ENCODE measurements around the gene TPCN2. TPM values are rescaled to one million over a fixed set of nuclear protein-coding genes. Genes with fewer than 3 reads are reported as not detected.

Gene TPCN2
- polyA plus RNA-seq, 1 donor from 2014 or later = 14.2 TPM

- Histone ChIP-seq H4K20me1 (ENCODE audit: insufficient read depth) (no peaks in the 10 kb centered on the region), H3K27ac (ENCODE audit: low read length) (no peak overlapping the region), H3K4me2 (ENCODE audit: low read length) (no peak overlapping the region), H3K9ac (ENCODE audit: low read length) (no peak overlapping the region), H3K9me2 (ENCODE audit: insufficient read depth, low read length) (no peaks in the 10 kb centered on the region), H3K36me3 (ENCODE audit: insufficient read depth, low read length) (no peaks in the 10 kb centered on the region), H2AFZ (ENCODE audit: low read depth, low read length) (no peak overlapping the region), H3K9me3 (ENCODE audit: low read length) (no peaks in the 10 kb centered on the region), H3K27me3 (ENCODE audit: insufficient read depth, low read depth, low read length) (no peaks in the 10 kb centered on the region), H3K4me3 (ENCODE audit: low read length) (no peak overlapping the region), H3K79me2 (replicated peaks; ENCODE audit: insufficient read depth, low read length) (no peaks in the 10 kb centered on the region), H3F3A (ENCODE audit: insufficient read depth, low read length, poor library complexity, severe bottlenecking) (no peaks in the 10 kb centered on the region)
- TF ChIP-seq REST (IDR thresholded peaks at IDR 0.05; ENCODE audit: borderline replicate concordance) (no peak), POLR2AphosphoS5 (IDR thresholded peaks at IDR 0.05) (no peak)
These were observed 104.1 kb downstream of the TPCN2 start for GRCh38 chr11:69152733-69153421.

GRCh38 chr11:69153661-69154060 is 104.9 kb downstream of the TPCN2 start:
- H2AFZ ChIP-seq (ENCODE audit: low read depth, low read length) = no peak overlapping the region
- no peak overlapping the region for H3K9ac ChIP-seq (ENCODE audit: low read length)
- no peaks in the 10 kb centered on the region for H3F3A ChIP-seq (ENCODE audit: insufficient read depth, low read length, poor library complexity, severe bottlenecking)
- H3K4me2 ChIP-seq (ENCODE audit: low read length) = no peak overlapping the region
- H3K27me3 ChIP-seq (ENCODE audit: insufficient read depth, low read depth, low read length) = no peaks in the 10 kb centered on the region
- TF ChIP-seq POLR2AphosphoS5 (IDR thresholded peaks at IDR 0.05) (no peak), EZH2 (IDR thresholded peaks at IDR 0.05; ENCODE audit: borderline replicate concordance, insufficient read depth, low read length, poor library complexity, severe bottlenecking) (no peak), REST (IDR thresholded peaks at IDR 0.05; ENCODE audit: borderline replicate concordance) (no peak), CTCF (IDR thresholded peaks at IDR 0.05; ENCODE audit: poor library complexity, severe bottlenecking) (no peak), MXI1 (conservative IDR thresholded peaks at IDR 0.05; ENCODE audit: poor library complexity, severe bottlenecking) (no peak), EP300 (conservative IDR thresholded peaks at IDR 0.05; ENCODE audit: poor library complexity, severe bottlenecking) (no peak), SMC3 (conservative IDR thresholded peaks at IDR 0.05; ENCODE audit: poor library complexity) (no peak), RAD21 (conservative IDR thresholded peaks at IDR 0.05) (no peak), TAF1 (IDR thresholded peaks at IDR 0.05; ENCODE audit: low read depth) (no peak)
- no peaks in the 10 kb centered on the region for H3K79me2 ChIP-seq (replicated peaks; ENCODE audit: insufficient read depth, low read length)
- H3K36me3 ChIP-seq (ENCODE audit: insufficient read depth, low read length) = no peaks in the 10 kb centered on the region
- no peaks in the 10 kb centered on the region for H3K9me3 ChIP-seq (ENCODE audit: low read length)
- H4K20me1 ChIP-seq (ENCODE audit: insufficient read depth) = no peaks in the 10 kb centered on the region
- H3K9me2 ChIP-seq (ENCODE audit: insufficient read depth, low read length) = no peaks in the 10 kb centered on the region
- H3K27ac ChIP-seq (ENCODE audit: low read length) = no peak overlapping the region
- no peak overlapping the region for H3K4me3 ChIP-seq (ENCODE audit: low read length)

All from neural cell (in vitro differentiated cells).